ENCODE results near the gene MYOG. TPM values are rescaled to one million over a fixed set of nuclear protein-coding genes. Genes with fewer than 3 reads are reported as not detected.

The MYOG gene
- total RNA-seq, 1 experiment from 2014 or later: not detected

DNA sequence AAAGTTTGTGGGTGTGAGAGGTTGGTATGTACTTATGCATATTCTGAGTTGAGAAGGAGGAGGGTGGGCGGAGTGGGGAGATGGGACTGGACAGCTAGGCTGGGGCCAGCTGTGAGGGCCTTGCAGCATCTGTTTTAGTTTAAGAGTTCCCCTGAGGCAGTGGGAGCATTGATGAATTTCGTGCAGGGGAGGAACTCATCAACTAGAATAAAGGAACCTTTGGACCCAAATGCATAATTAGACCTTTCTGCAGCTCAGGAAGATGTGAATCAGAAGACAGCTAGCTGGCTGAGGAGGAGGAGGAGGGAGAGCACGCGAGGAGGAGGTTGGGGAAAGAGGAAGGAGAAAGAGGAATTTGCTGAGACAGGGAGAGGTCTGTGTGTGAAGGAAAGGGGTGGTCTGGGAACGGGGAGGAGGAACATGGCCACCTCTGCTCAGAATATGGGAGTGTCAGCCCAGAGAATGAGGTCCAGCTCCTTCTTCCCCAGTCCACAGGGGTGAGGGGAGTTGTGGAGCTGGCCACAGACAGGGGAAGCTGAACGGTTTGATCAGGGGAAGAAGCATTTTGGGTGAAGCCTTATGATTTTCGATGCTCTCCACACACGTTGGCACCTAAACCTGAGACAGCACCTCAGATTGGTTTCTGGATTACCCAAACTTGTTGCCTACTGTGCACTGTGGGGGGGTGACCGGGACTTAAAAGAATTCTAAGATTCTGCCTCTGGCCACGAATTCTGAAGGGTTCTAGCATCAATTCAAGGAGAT lies 27.7 kb downstream of the MYOG start:
- Histone ChIP-seq H3K4me1 (ENCODE audit: insufficient read depth, low read length) (no peaks in the 10 kb centered on the region), H4K20me1 (ENCODE audit: low read length) (no peaks in the 10 kb centered on the region), H3K36me3 (ENCODE audit: low read depth, low read length) (no peaks in the 10 kb centered on the region), H3K79me2 (ENCODE audit: low read length) (no peaks in the 10 kb centered on the region), H3K27me3 (ENCODE audit: low read length) (0 out of 2 replicates have a peak, but pooled peaks cover 14% of the 10 kb centered on the region), H3F3A (ENCODE audit: low read length, unreplicated experiment) (no peaks in the 10 kb centered on the region), H3K4me3 (ENCODE audit: low read length) (no peak overlapping the region), H3K9ac (ENCODE audit: low read length) (no peak overlapping the region), H3K27ac (ENCODE audit: low read length) (no peak overlapping the region), H3K9me2 (replicated peaks; ENCODE audit: low read length) (no peaks in the 10 kb centered on the region), H3K9me3 (ENCODE audit: low read length) (no peaks in the 10 kb centered on the region), H3K4me2 (ENCODE audit: low read length) (no peak overlapping the region), H2AFZ (ENCODE audit: low read length) (no peak overlapping the region)
- ATAC-seq (no peak), DNase-seq (no peak)
- no peak for TF ChIP-seq EZH2 (IDR thresholded peaks at IDR 0.05; ENCODE audit: low read length, unreplicated experiment)
- TF ChIP-seq CTCF (conservative IDR thresholded peaks at IDR 0.05; ENCODE audit: low read depth, low read length): no peak
- TF ChIP-seq EZH2phosphoT487 (IDR thresholded peaks at IDR 0.05; ENCODE audit: borderline replicate concordance, low read length): no peak
- ChIA-PET POLR2A (ENCODE audit: unreplicated experiment) (no interaction called here), CTCF (no interaction called here)
- no TSS peak for BruUV-seq (replicated peaks)
- intact Hi-C loops (cut with micrococcal nuclease): no loop called here

DNA sequence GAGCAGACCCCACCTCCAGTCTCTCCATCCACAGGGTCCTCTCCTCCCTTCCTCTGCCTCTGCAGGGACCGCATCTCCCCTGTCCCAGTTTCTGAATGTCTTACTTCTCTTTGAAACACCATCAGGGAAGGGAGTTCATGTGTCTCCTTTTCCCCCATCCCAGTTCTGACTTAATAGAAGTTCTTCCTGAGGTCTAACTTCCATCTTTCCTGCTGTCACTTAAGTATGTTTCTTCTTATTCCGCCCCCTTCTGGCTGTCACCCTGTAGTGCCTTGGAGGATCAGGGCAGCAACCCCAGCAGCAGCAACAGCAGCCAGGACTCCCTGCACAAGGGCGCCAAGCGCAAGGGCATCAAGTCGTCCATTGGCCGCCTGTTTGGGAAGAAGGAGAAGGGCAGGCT lies 29.3 kb downstream of the MYOG start:
- Histone ChIP-seq H3K27ac (ENCODE audit: low read length) (no peak overlapping the region), H3K9me2 (replicated peaks; ENCODE audit: low read length) (no peaks in the 10 kb centered on the region), H3F3A (ENCODE audit: low read length, unreplicated experiment) (no peaks in the 10 kb centered on the region), H3K4me1 (ENCODE audit: insufficient read depth, low read length) (no peaks in the 10 kb centered on the region), H4K20me1 (ENCODE audit: low read length) (no peaks in the 10 kb centered on the region), H3K4me2 (ENCODE audit: low read length) (no peak overlapping the region), H3K9me3 (ENCODE audit: low read length) (no peaks in the 10 kb centered on the region), H3K9ac (ENCODE audit: low read length) (no peak overlapping the region), H3K79me2 (ENCODE audit: low read length) (no peaks in the 10 kb centered on the region), H2AFZ (ENCODE audit: low read length) (no peak overlapping the region), H3K36me3 (ENCODE audit: low read depth, low read length) (no peaks in the 10 kb centered on the region), H3K4me3 (ENCODE audit: low read length) (no peak overlapping the region), H3K27me3 (ENCODE audit: low read length) (0 out of 2 replicates have a peak, but pooled peaks cover 14% of the 10 kb centered on the region)
- TF ChIP-seq EZH2 (IDR thresholded peaks at IDR 0.05; ENCODE audit: low read length, unreplicated experiment) (no peak), CTCF (conservative IDR thresholded peaks at IDR 0.05; ENCODE audit: low read depth, low read length) (peak; percentile 48)
- no TSS peak for BruUV-seq (replicated peaks)
- no peak for DNase-seq
- ChIA-PET CTCF (interaction anchor here (0.6 kb wide), 1 partner anchor 32 kb away, joined by 7 read pairs; no protein-coding TSS in a partner anchor), POLR2A (ENCODE audit: unreplicated experiment) (no interaction called here)
- intact Hi-C loops (cut with micrococcal nuclease): no loop called here
- ATAC-seq: no peak

GRCh38 chr1:203056012-203056411 lies 29.8 kb downstream of the MYOG start:
- no peaks in the 10 kb centered on the region for H3K79me2 ChIP-seq (ENCODE audit: low read length)
- no peaks in the 10 kb centered on the region for H3K4me1 ChIP-seq (ENCODE audit: insufficient read depth, low read length)
- intact Hi-C loops (cut with micrococcal nuclease): no loop called here
- no peak for DNase-seq
- no peak for ATAC-seq
- no peaks in the 10 kb centered on the region for H4K20me1 ChIP-seq (ENCODE audit: low read length)
- no peak overlapping the region for H3K27ac ChIP-seq (ENCODE audit: low read length)
- POLR2A ChIA-PET (ENCODE audit: unreplicated experiment): no interaction called here
- no peaks in the 10 kb centered on the region for H3F3A ChIP-seq (ENCODE audit: low read length, unreplicated experiment)
- H2AFZ ChIP-seq (ENCODE audit: low read length): no peak overlapping the region
- 0 out of 2 replicates have a peak, but pooled peaks cover 14% of the 10 kb centered on the region for H3K27me3 ChIP-seq (ENCODE audit: low read length)
- no peak overlapping the region for H3K4me3 ChIP-seq (ENCODE audit: low read length)
- H3K9me2 ChIP-seq (replicated peaks; ENCODE audit: low read length): no peaks in the 10 kb centered on the region
- H3K36me3 ChIP-seq (ENCODE audit: low read depth, low read length): no peaks in the 10 kb centered on the region
- no peak for TF ChIP-seq EZH2 (IDR thresholded peaks at IDR 0.05; ENCODE audit: low read length, unreplicated experiment)
- TF ChIP-seq CTCF (conservative IDR thresholded peaks at IDR 0.05; ENCODE audit: low read depth, low read length): no peak
- no peak for TF ChIP-seq EZH2phosphoT487 (IDR thresholded peaks at IDR 0.05; ENCODE audit: borderline replicate concordance, low read length)
- CTCF ChIA-PET: no interaction called here
- BruUV-seq (replicated peaks): no TSS peak
- H3K4me2 ChIP-seq (ENCODE audit: low read length): no peak overlapping the region
- H3K9me3 ChIP-seq (ENCODE audit: low read length): no peaks in the 10 kb centered on the region
- H3K9ac ChIP-seq (ENCODE audit: low read length): no peak overlapping the region
